Measurements from ENCODE around the gene DENND4A.

DNA sequence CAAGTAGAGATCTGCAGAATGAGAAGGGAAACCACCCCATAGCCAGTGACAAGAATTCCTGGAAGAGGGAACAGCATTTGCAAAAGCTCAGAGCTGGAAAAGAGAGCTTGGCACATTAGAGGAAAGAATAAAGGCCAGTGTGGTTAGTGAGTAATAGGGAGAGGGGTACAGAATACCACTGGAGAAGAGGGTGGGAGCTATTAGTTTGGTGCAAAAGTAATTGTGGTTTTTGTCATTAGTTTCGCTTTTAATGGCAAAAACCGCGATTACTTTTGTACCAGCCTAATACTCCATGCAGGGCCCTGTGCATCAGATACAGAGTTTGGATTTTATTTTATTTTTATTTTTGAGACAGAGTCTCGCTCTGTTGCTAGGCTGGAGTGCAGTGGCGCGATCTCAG lies 160.6 kb downstream of the DENND4A start:
- TF ChIP-seq EP300 (IDR thresholded peaks at IDR 0.05): no peak
- TF ChIP-seq, protein P1, sequence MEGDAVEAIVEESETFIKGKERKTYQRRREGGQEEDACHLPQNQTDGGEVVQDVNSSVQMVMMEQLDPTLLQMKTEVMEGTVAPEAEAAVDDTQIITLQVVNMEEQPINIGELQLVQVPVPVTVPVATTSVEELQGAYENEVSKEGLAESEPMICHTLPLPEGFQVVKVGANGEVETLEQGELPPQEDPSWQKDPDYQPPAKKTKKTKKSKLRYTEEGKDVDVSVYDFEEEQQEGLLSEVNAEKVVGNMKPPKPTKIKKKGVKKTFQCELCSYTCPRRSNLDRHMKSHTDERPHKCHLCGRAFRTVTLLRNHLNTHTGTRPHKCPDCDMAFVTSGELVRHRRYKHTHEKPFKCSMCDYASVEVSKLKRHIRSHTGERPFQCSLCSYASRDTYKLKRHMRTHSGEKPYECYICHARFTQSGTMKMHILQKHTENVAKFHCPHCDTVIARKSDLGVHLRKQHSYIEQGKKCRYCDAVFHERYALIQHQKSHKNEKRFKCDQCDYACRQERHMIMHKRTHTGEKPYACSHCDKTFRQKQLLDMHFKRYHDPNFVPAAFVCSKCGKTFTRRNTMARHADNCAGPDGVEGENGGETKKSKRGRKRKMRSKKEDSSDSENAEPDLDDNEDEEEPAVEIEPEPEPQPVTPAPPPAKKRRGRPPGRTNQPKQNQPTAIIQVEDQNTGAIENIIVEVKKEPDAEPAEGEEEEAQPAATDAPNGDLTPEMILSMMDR (IDR thresholded peaks at IDR 0.05): no peak
